AG09319 (cell line): Measurements from ENCODE around the gene ZNF814.
"Not testable (repeated sequence)": the region's sequence is repeated elsewhere in the genome, so short reads cannot be mapped to it uniquely, and the experiment has no call there.

Source experiments
- DNase-seq: peaks from one replicate; pipeline ENCODE4 v3.0.0-alpha.2; 2010; ENCODE audit warnings: low read depth; ENCODE audit errors: extremely low read depth
- CTCF ChIP-seq: IDR thresholded peaks from 2 replicates; pipeline ENCODE4 v1.5.1; 2011; ENCODE audit warnings: low read depth, mild to moderate bottlenecking, inconsistent platforms, low read length, moderate library complexity

Gene ZNF814

GRCh38 chr19:57886046-57886445 lies 2.8 kb downstream of the ZNF814 start:
- no peak for TF ChIP-seq CTCF
- no peak for DNase-seq

- not testable (repeated sequence) for DNase-seq
Measured at GRCh38 chr19:57873883-57874799, 14.7 kb downstream of the ZNF814 start.

- no peak for TF ChIP-seq CTCF
Measured at GRCh38 chr19:57872450-57872849, 16.4 kb downstream of the ZNF814 start.

GRCh38 chr19:57870225-57870624 lies 18.6 kb downstream of the ZNF814 start:
- TF ChIP-seq CTCF, result no peak
- no peak for DNase-seq

More at GRCh38 chr19:57872450-57872849, 16.4 kb downstream of the ZNF814 start:
- DNase-seq, result no peak

- not testable (repeated sequence) for DNase-seq
Measured at GRCh38 chr19:57869655-57870054, 19.2 kb downstream of the ZNF814 start.

GRCh38 chr19:57867868-57868492 lies 20.9 kb downstream of the ZNF814 start:
- no peak for TF ChIP-seq CTCF
- no peak for DNase-seq

GRCh38 chr19:57862351-57862750 lies 26.5 kb downstream of the ZNF814 start:
- not testable (repeated sequence) for DNase-seq

GRCh38 chr19:57854117-57854516 lies 34.7 kb downstream of the ZNF814 start:
- DNase-seq, result not testable (repeated sequence)

- DNase-seq, result not testable (repeated sequence)
Measured at GRCh38 chr19:57851812-57852603, 36.8 kb downstream of the ZNF814 start.
